GM12878 (cell line): ENCODE measurements around the gene PSMD13. TPM values are rescaled to one million over a fixed set of nuclear protein-coding genes. Genes with fewer than 3 reads are reported as not detected.

Experiments used
- ATAC-seq: fragments of 200-7000 bp; cut with Tn5 transposase; 3 replicates; pipeline ENCODE4 v1.9.1; 2020; ENCODE audit warnings: mild to moderate bottlenecking, moderate library complexity
- BruUV-seq: library from RNA; stranded (reverse); fragments of 400-500 nt; replicated peaks from 2 replicates; lab custom pipeline; 2021; lab: Mats Ljungman, UMichigan
- CTCF ChIA-PET: fragments of 300-600 bp; sonication (Branson Sonifier 250); formaldehyde crosslinking; extraction: SDS; loops from one replicate; lab custom pipeline; 2021; ENCODE audit warnings: inconsistent platforms; lab: Yijun Ruan, JAX
- POLR2A ChIA-PET: fragments of 350-600 bp; formaldehyde crosslinking; extraction: SDS; loops from one replicate; lab custom pipeline; 2021; ENCODE audit warnings: inconsistent platforms; lab: Charles Lee
- RAD21 ChIA-PET: fragments of 300-600 bp; sonication (Branson Sonifier 250); formaldehyde crosslinking; loops from one replicate; lab custom pipeline; 2023; ENCODE audit warnings: antibody characterized with exemption; ENCODE audit not compliant: unreplicated experiment; lab: Charles Lee
- SMC1A ChIA-PET: fragments of 300-600 bp; sonication (Branson Sonifier 250); formaldehyde crosslinking; loops from one replicate; lab custom pipeline; 2023; ENCODE audit not compliant: unreplicated experiment, uncharacterized antibody; lab: Charles Lee
- DNase-seq: peaks from one replicate; pipeline ENCODE4 v3.0.0-alpha.2; 2011; ENCODE audit warnings: low read depth, low spot score
- FAIRE-seq: peaks from 3 replicates; lab custom pipeline; 2011; peaks lifted over from hg19 to GRCh38; lab: Jason Lieb, UNC
- H2AFZ ChIP-seq: 2 replicates; pipeline ENCODE4 v1.6.0; 2011; ENCODE audit warnings: low read depth, low read length, control low read depth; ENCODE audit not compliant: control insufficient read depth
- H3K27ac ChIP-seq: 2 replicates; pipeline ENCODE4 v1.5.1; 2011; ENCODE audit warnings: control low read depth; ENCODE audit not compliant: control insufficient read depth, insufficient read depth
- H3K27me3 ChIP-seq, 2 experiments: replicated peaks in 1 of 2; 2 replicates each; pipeline versions ENCODE4 v1.6.0 to v1.6.1; 2011; ENCODE audit warnings: low read length in 1 of 2; ENCODE audit not compliant: control insufficient read depth in 2 of 2, insufficient read depth in 2 of 2
- H3K36me3 ChIP-seq, 2 experiments: 2 replicates each; pipeline ENCODE4 v1.5.1; 2011; ENCODE audit warnings: low read length in 1 of 2; ENCODE audit not compliant: control insufficient read depth in 2 of 2, insufficient read depth in 2 of 2
- H3K4me1 ChIP-seq: 2 replicates; pipeline ENCODE4 v1.6.1; 2011; ENCODE audit warnings: mild to moderate bottlenecking, low read length, moderate library complexity, mixed read lengths; ENCODE audit not compliant: control insufficient read depth, insufficient read depth
- H3K4me2 ChIP-seq: 2 replicates; pipeline ENCODE4 v1.6.0; 2011; ENCODE audit warnings: control low read depth; ENCODE audit not compliant: control insufficient read depth, insufficient read depth
- H3K4me3 ChIP-seq: fragments of 200-600 bp; sonication (generic); 2 replicates; pipeline ENCODE4 v1.5.1; 2016
- H3K79me2 ChIP-seq: 2 replicates; pipeline ENCODE4 v1.6.0; 2011; ENCODE audit warnings: low read length; ENCODE audit not compliant: control insufficient read depth, insufficient read depth
- H3K9ac ChIP-seq: 2 replicates; pipeline ENCODE4 v1.8.0; 2011; ENCODE audit warnings: low read length, control low read depth, mixed read lengths; ENCODE audit not compliant: control insufficient read depth, insufficient read depth
- H3K9me3 ChIP-seq: replicated peaks from 3 replicates; pipeline ENCODE4 v1.5.1; 2011; ENCODE audit warnings: mild to moderate bottlenecking, low read length; ENCODE audit not compliant: control insufficient read depth, insufficient read depth
- H4K20me1 ChIP-seq: 2 replicates; pipeline ENCODE4 v1.6.0; 2011; ENCODE audit not compliant: control insufficient read depth, insufficient read depth
- CEBPZ ChIP-seq: fragments of 150-350 bp; IDR thresholded peaks from 2 replicates; pipeline ENCODE4 v1.6.1; 2016; ENCODE audit warnings: low read depth, low read length
- CREM ChIP-seq: IDR thresholded peaks from 2 replicates; pipeline ENCODE4 v1.6.1; 2014; ENCODE audit warnings: antibody characterized with exemption, low read depth
- DPF2 ChIP-seq: fragments of 450-650 bp; IDR thresholded peaks from 2 replicates; pipeline ENCODE4 v1.6.1; 2017; ENCODE audit warnings: mild to moderate bottlenecking
- ESRRA ChIP-seq: IDR thresholded peaks from 2 replicates; pipeline ENCODE4 v1.6.1; 2012; ENCODE audit warnings: mild to moderate bottlenecking, low read length, improper control_type of control experiment
- PML ChIP-seq: IDR thresholded peaks from 2 replicates; pipeline ENCODE4 v1.6.1; 2012; ENCODE audit warnings: low read length, inconsistent platforms
- RB1 ChIP-seq: fragments of 450-650 bp; formaldehyde crosslinking; IDR thresholded peaks from 2 replicates; pipeline ENCODE4 v1.6.1; 2017; ENCODE audit warnings: mild to moderate bottlenecking, borderline replicate concordance
- RELA ChIP-seq: fragments of 450-650 bp; IDR thresholded peaks from 2 replicates; pipeline ENCODE4 v1.8.0; 2014; ENCODE audit warnings: borderline replicate concordance; ENCODE audit not compliant: partially characterized antibody
- SMAD1 ChIP-seq: fragments of 450-650 bp; IDR thresholded peaks from 2 replicates; pipeline ENCODE4 v1.6.1; 2018; ENCODE audit warnings: mild to moderate bottlenecking, low read depth; ENCODE audit not compliant: partially characterized antibody
- SMC3 ChIP-seq: IDR thresholded peaks from 2 replicates; pipeline ENCODE4 v1.6.1; 2011; ENCODE audit warnings: low read length, improper control_type of control experiment, borderline replicate concordance
- SP1 ChIP-seq: IDR thresholded peaks from one replicate; pipeline ENCODE4 v1.6.1; 2011; ENCODE audit warnings: low read depth, low read length
- SPI1 ChIP-seq: IDR thresholded peaks from 2 replicates; pipeline ENCODE4 v1.6.1; 2011; ENCODE audit warnings: low read depth, mild to moderate bottlenecking, low read length, moderate library complexity, borderline replicate concordance; ENCODE audit not compliant: insufficient read depth
- SREBF1 ChIP-seq: IDR thresholded peaks from 2 replicates; pipeline ENCODE4 v1.6.1; 2012; ENCODE audit warnings: mild to moderate bottlenecking, low read length
- SREBF2 ChIP-seq: IDR thresholded peaks from 2 replicates; pipeline ENCODE4 v1.6.1; 2012; ENCODE audit warnings: mild to moderate bottlenecking, low read length
- ZBED1 ChIP-seq: IDR thresholded peaks from 2 replicates; pipeline ENCODE4 v1.6.1; 2016; ENCODE audit warnings: borderline replicate concordance
- ZBTB33 ChIP-seq: fragments of 450-650 bp; IDR thresholded peaks from 2 replicates; pipeline ENCODE4 v1.6.1; 2017; ENCODE audit warnings: mild to moderate bottlenecking
- WGBS: methylation state at CpG from one replicate; pipeline ENCODE4 v1.1.6; 2016; ENCODE audit warnings: low lambda C conversion rate; ENCODE audit not compliant: insufficient replicate concordance, insufficient coverage; ENCODE audit errors: missing lambda C conversion rate; 5-methylcytosine and 5-hydroxymethylcytosine counted together
- in situ Hi-C: fragments of 300-500 bp; cut with MboI; formaldehyde crosslinking; loops from 9 replicates; pipeline ENCODE4 v1.14.3; 2018; ENCODE audit warnings: mixed read lengths
- intact Hi-C: fragments of 100-400 bp; cut with micrococcal nuclease; formaldehyde crosslinking; loops from one replicate; pipeline ENCODE4 v1.14.2; 2022; ENCODE audit not compliant: unreplicated experiment
- polyA plus RNA-seq, 11 experiments: library from polyadenylated mRNA; depleted of rRNA in 4 of 11; unstranded in 6 of 11; stranded (reverse) in 5 of 11; fragments of >200 nt; fragmentation: Nextera tagmentation in 4 of 11; fragmentation: Illumina TruSeq in 1 of 11; extraction: Ambion mirVana in 4 of 11; extraction: Trizol in 1 of 11; gene quantifications; 1 replicate in 1 of 11; 2 replicates in 10 of 11; pipeline versions ENCODE4 v1.2.1 to v1.2.3, GENCODE V29; 2011 to 2016; ENCODE audit warnings: inconsistent platforms in 2 of 11, missing spikeins in 2 of 11, low read depth in 1 of 11
- total RNA-seq, 4 experiments: library from RNA; depleted of rRNA in 3 of 4; stranded (reverse); fragments of >200 nt in 3 of 4; fragmentation: Illumina TruSeq in 1 of 4; extraction: Trizol in 1 of 4; gene quantifications; 2 replicates each; pipeline versions ENCODE4 v1.2.1 to v1.2.3, GENCODE V29; 2013 to 2021

The PSMD13 gene
- total and polyA plus RNA-seq, 10 of the 15 experiments (the other 5 are each of a cell fraction or from before 2014, with no cell fraction given), result 141 to 303 (median 177) TPM

GRCh38 chr11:223884-224283 lies 12.9 kb upstream of the PSMD13 start:
- DNase-seq (no peak), ATAC-seq (no peak), FAIRE-seq (no peak)
- intact Hi-C loops, result no loop called here
- POLR2A ChIA-PET, result interaction anchor here (0.7 to 1.3 kb wide), 2 partner anchors 16 to 17 kb away, joined by 3 to 4 read pairs; partner anchors contain the start of gene BET1L
- CTCF ChIA-PET, result no interaction called here
- SMC1A ChIA-PET, result no interaction called here
- H3K36me3 ChIP-seq, result peaks cover 0 to 3% of the 10 kb centered on the region in 2 experiments; a peak in 2 of 4 replicates
- no peak overlapping the region for H3K9ac ChIP-seq
- H3K79me2 ChIP-seq, result no peaks in the 10 kb centered on the region
- no peak for TF ChIP-seq SMC3
- TF ChIP-seq SPI1, result no peak
- TF ChIP-seq DPF2, result no peak
- TF ChIP-seq SMAD1, result no peak
- no peak for TF ChIP-seq PML
- no peak for TF ChIP-seq SP1
- TF ChIP-seq RB1, result no peak
- TF ChIP-seq CEBPZ, result no peak
- no peak for TF ChIP-seq RELA
- TF ChIP-seq SREBF2, result no peak
- no peak for TF ChIP-seq ZBED1
- TF ChIP-seq ESRRA, result no peak
- TF ChIP-seq CREM, result no peak
- TF ChIP-seq ZBTB33, result no peak
- no peak for TF ChIP-seq SREBF1
- RAD21 ChIA-PET, result no interaction called here
- no TSS peak for BruUV-seq
- H3K4me2 ChIP-seq, result no peak overlapping the region
- H4K20me1 ChIP-seq, result no peaks in the 10 kb centered on the region
- no peaks in the 10 kb centered on the region for H3K9me3 ChIP-seq
- H3K27me3 ChIP-seq, result no peaks in the 10 kb centered on the region
- H3K4me1 ChIP-seq, result no peaks in the 10 kb centered on the region
- H3K27ac ChIP-seq, result no peak overlapping the region
- WGBS, result 99% methylated on average over 7 of the region's 9 CpGs
- no peak overlapping the region for H2AFZ ChIP-seq
- H3K4me3 ChIP-seq, result no peak overlapping the region
- in situ Hi-C loops, result no loop called here
